Astrocyte (in vitro differentiated cells and primary cell): Measurements from ENCODE around the gene CATSPERB. TPM values are rescaled to one million over a fixed set of nuclear protein-coding genes. Genes with fewer than 3 reads are reported as not detected.
"Not testable (repeated sequence)": the region's sequence is repeated elsewhere in the genome, so short reads cannot be mapped to it uniquely, and the experiment has no call there.

ENCODE experiments used
- DNase-seq: peaks from one replicate; pipeline ENCODE4 v3.0.0-alpha.2; 2010; ENCODE audit warnings: low read depth
- FAIRE-seq: peaks from 2 replicates; lab custom pipeline; 2011; peaks lifted over from hg19 to GRCh38; lab: Jason Lieb, UNC
- H2AFZ ChIP-seq: 2 replicates; pipeline ENCODE4 v1.6.0; 2012; ENCODE audit warnings: low read depth, low read length, inconsistent platforms
- H3K27ac ChIP-seq: 2 replicates; pipeline ENCODE4 v1.5.1; 2011; ENCODE audit warnings: low read depth, low read length, inconsistent platforms
- H3K27me3 ChIP-seq: 2 replicates; pipeline ENCODE4 v1.6.0; 2011; ENCODE audit warnings: low read length, inconsistent platforms; ENCODE audit not compliant: insufficient read depth
- H3K36me3 ChIP-seq: 2 replicates; pipeline ENCODE4 v1.5.1; 2011; ENCODE audit warnings: low read length, inconsistent platforms; ENCODE audit not compliant: insufficient read depth
- H3K4me1 ChIP-seq: 2 replicates; pipeline ENCODE4 v1.5.1; 2011; ENCODE audit warnings: low read length, inconsistent platforms; ENCODE audit not compliant: insufficient read depth
- H3K4me2 ChIP-seq: 2 replicates; pipeline ENCODE4 v1.6.0; 2012; ENCODE audit warnings: low read length, inconsistent platforms
- H3K4me3 ChIP-seq: 2 replicates; pipeline ENCODE4 v1.5.1; 2011; ENCODE audit warnings: low read depth, mild to moderate bottlenecking, low read length, inconsistent platforms; ENCODE audit not compliant: insufficient read depth
- H3K79me2 ChIP-seq: 2 replicates; pipeline ENCODE4 v1.6.0; 2012; ENCODE audit warnings: mild to moderate bottlenecking, low read length, inconsistent platforms; ENCODE audit not compliant: insufficient read depth
- H3K9ac ChIP-seq: 2 replicates; pipeline ENCODE4 v1.6.0; 2012; ENCODE audit warnings: mild to moderate bottlenecking, low read length, inconsistent platforms
- H3K9me3 ChIP-seq: 2 replicates; pipeline ENCODE4 v1.5.1; 2012; ENCODE audit warnings: low read depth, mild to moderate bottlenecking, low read length, inconsistent platforms; ENCODE audit not compliant: insufficient read depth
- H4K20me1 ChIP-seq: 2 replicates; pipeline ENCODE4 v1.6.0; 2012; ENCODE audit warnings: low read length, inconsistent platforms; ENCODE audit not compliant: insufficient read depth
- H3K27ac Mint-ChIP-seq: one replicate; pipeline ENCODE4 v1.8.0; 2021; ENCODE audit warnings: mild to moderate bottlenecking, mixed read lengths; ENCODE audit not compliant: unreplicated experiment
- H3K27me3 Mint-ChIP-seq: one replicate; pipeline ENCODE4 v1.8.0; 2021; ENCODE audit warnings: low read depth, mixed read lengths; ENCODE audit not compliant: unreplicated experiment
- H3K36me3 Mint-ChIP-seq: one replicate; pipeline ENCODE4 v1.8.0; 2021; ENCODE audit warnings: low read depth, mixed read lengths; ENCODE audit not compliant: unreplicated experiment
- H3K4me1 Mint-ChIP-seq: one replicate; pipeline ENCODE4 v1.8.0; 2021; ENCODE audit warnings: low read depth, mixed read lengths; ENCODE audit not compliant: unreplicated experiment
- H3K4me3 Mint-ChIP-seq: one replicate; pipeline ENCODE4 v1.8.0; 2021; ENCODE audit warnings: mild to moderate bottlenecking, moderate library complexity, mixed read lengths; ENCODE audit not compliant: unreplicated experiment
- H3K9me3 Mint-ChIP-seq: one replicate; pipeline ENCODE4 v1.8.0; 2021; ENCODE audit warnings: mild to moderate bottlenecking, mixed read lengths; ENCODE audit not compliant: unreplicated experiment
- CTCF ChIP-seq: IDR thresholded peaks from 2 replicates; pipeline ENCODE4 v1.5.1; 2011; ENCODE audit warnings: low read depth, mild to moderate bottlenecking, inconsistent platforms, low read length, moderate library complexity; ENCODE audit not compliant: insufficient read depth
- EZH2 ChIP-seq: IDR thresholded peaks from 2 replicates; pipeline ENCODE4 v1.6.1; 2012; ENCODE audit warnings: mild to moderate bottlenecking, low read length, inconsistent platforms; ENCODE audit not compliant: insufficient read depth
- total RNA-seq: library from RNA; stranded (reverse); gene quantifications from 2 replicates; pipeline ENCODE4 v1.2.1, GENCODE V29; 2021

CATSPERB gene
- total RNA-seq, 1 donor from 2014 or later = 0.11 TPM

GRCh38 chr14:91545946-91546716 lies 185.8 kb downstream of the CATSPERB start:
- TF ChIP-seq EZH2 (no peak), CTCF (no peak)
- no peak for FAIRE-seq
- no peaks in the 10 kb centered on the region for H3K79me2 ChIP-seq
- Mint-ChIP-seq H3K27me3 (peaks cover 1% of the 10 kb centered on the region), H3K36me3 (no peaks in the 10 kb centered on the region), H3K27ac (no peak overlapping the region), H3K9me3 (peaks cover 2% of the 10 kb centered on the region), H3K4me1 (no peaks in the 10 kb centered on the region), H3K4me3 (no peak overlapping the region)
- H3K9me3 ChIP-seq = no peaks in the 10 kb centered on the region
- no peak overlapping the region for H3K9ac ChIP-seq
- no peak overlapping the region for H3K4me2 ChIP-seq
- H3K4me1 ChIP-seq = no peaks in the 10 kb centered on the region
- DNase-seq = no peak
- no peaks in the 10 kb centered on the region for H4K20me1 ChIP-seq
- no peak overlapping the region for H3K4me3 ChIP-seq
- no peaks in the 10 kb centered on the region for H3K27me3 ChIP-seq
- no peak overlapping the region for H2AFZ ChIP-seq
- H3K36me3 ChIP-seq = no peaks in the 10 kb centered on the region
- no peak overlapping the region for H3K27ac ChIP-seq

GRCh38 chr14:91545204-91545603 lies 186.7 kb downstream of the CATSPERB start:
- no peak overlapping the region for H3K4me3 ChIP-seq
- no peaks in the 10 kb centered on the region for H4K20me1 ChIP-seq
- H3K9me3 ChIP-seq = no peaks in the 10 kb centered on the region
- H3K36me3 ChIP-seq = no peaks in the 10 kb centered on the region
- no peak overlapping the region for H3K4me2 ChIP-seq
- H3K4me1 Mint-ChIP-seq = no peaks in the 10 kb centered on the region
- H2AFZ ChIP-seq = no peak overlapping the region
- no peak overlapping the region for H3K27ac ChIP-seq
- no peak overlapping the region for H3K4me3 Mint-ChIP-seq
- H3K36me3 Mint-ChIP-seq = no peaks in the 10 kb centered on the region
- H3K9ac ChIP-seq = no peak overlapping the region
- FAIRE-seq = no peak
- no peak for DNase-seq
- H3K9me3 Mint-ChIP-seq = peaks cover 2% of the 10 kb centered on the region
- H3K79me2 ChIP-seq = no peaks in the 10 kb centered on the region
- TF ChIP-seq EZH2 = no peak
- peaks cover 1% of the 10 kb centered on the region for H3K27me3 Mint-ChIP-seq
- H3K4me1 ChIP-seq = no peaks in the 10 kb centered on the region
- H3K27me3 ChIP-seq = no peaks in the 10 kb centered on the region
- no peak overlapping the region for H3K27ac Mint-ChIP-seq

GRCh38 chr14:91536327-91536726 lies 195.6 kb downstream of the CATSPERB start:
- no peak overlapping the region for H2AFZ ChIP-seq
- H3K9ac ChIP-seq = no peak overlapping the region
- Mint-ChIP-seq H3K4me1 (no peaks in the 10 kb centered on the region), H3K27me3 (peaks cover 10% of the 10 kb centered on the region), H3K9me3 (no peaks in the 10 kb centered on the region), H3K27ac (no peak overlapping the region), H3K36me3 (no peaks in the 10 kb centered on the region), H3K4me3 (no peak overlapping the region)
- TF ChIP-seq CTCF (no peak), EZH2 (no peak)
- no peaks in the 10 kb centered on the region for H3K79me2 ChIP-seq
- no peaks in the 10 kb centered on the region for H4K20me1 ChIP-seq
- DNase-seq (no peak), FAIRE-seq (no peak)
- H3K4me3 ChIP-seq = no peak overlapping the region
- H3K4me2 ChIP-seq = no peak overlapping the region
- no peaks in the 10 kb centered on the region for H3K36me3 ChIP-seq
- H3K27me3 ChIP-seq = no peaks in the 10 kb centered on the region
- H3K4me1 ChIP-seq = no peaks in the 10 kb centered on the region
- no peaks in the 10 kb centered on the region for H3K9me3 ChIP-seq
- H3K27ac ChIP-seq = no peak overlapping the region

- not testable (repeated sequence) for H3K27ac ChIP-seq, H3K4me1 ChIP-seq, H3K4me2 ChIP-seq, DNase-seq, H3K27ac Mint-ChIP-seq, H3K27me3 ChIP-seq, FAIRE-seq, H2AFZ ChIP-seq, H3K9ac ChIP-seq, H3K36me3 Mint-ChIP-seq, H3K9me3 ChIP-seq, H3K9me3 Mint-ChIP-seq, H4K20me1 ChIP-seq, H3K4me3 ChIP-seq, H3K4me1 Mint-ChIP-seq, H3K79me2 ChIP-seq, H3K36me3 ChIP-seq, H3K4me3 Mint-ChIP-seq
- peaks cover 12% of the 10 kb centered on the region for H3K27me3 Mint-ChIP-seq
Measured at GRCh38 chr14:91534059-91534458, 197.8 kb downstream of the CATSPERB start.
